ENCODE measurements around the gene ARMC10.
"Not testable (repeated sequence)": the region's sequence is repeated elsewhere in the genome, so short reads cannot be mapped to it uniquely, and the experiment has no call there.

The ARMC10 gene

DNA sequence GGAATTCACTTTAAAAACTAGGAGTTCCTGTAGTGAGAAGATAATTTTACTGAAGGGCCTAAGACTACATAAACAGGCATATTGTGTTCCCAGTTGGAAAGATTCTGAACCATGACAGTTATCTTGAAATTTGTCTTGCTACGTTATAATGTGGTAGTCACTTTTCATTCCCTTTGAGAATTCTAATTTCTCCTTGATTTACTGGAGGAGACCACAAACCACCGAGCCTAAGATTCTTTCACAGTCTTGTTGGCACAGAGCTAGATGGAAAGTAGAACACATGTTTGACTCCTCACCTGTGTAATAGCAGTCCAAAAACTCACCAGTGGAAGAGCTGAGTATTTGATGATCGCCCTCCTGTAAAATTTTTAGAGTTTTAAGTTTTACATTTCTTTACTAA, 4.9 kb downstream of the ARMC10 start:
- DNase-seq: no peak

DNA sequence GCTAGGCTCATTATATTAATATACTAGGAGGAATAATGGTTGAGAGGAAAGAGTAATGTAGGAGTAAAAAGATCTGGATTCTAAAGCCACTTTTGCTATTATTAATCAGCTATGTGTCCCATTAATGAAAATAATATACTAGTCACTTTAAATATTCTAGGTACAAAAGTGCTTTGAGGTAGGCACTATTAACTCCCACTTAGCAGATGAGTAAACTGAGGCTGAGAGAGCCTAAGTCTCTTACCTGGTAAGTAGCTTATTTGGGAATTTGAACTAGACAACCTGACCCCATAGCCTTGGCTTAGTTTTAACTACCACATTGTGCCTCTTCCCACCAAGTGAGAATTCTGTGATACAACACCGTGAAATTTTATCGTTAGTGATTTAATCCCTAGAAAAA, 6.0 kb downstream of the ARMC10 start:
- DNase-seq: no peak

DNA sequence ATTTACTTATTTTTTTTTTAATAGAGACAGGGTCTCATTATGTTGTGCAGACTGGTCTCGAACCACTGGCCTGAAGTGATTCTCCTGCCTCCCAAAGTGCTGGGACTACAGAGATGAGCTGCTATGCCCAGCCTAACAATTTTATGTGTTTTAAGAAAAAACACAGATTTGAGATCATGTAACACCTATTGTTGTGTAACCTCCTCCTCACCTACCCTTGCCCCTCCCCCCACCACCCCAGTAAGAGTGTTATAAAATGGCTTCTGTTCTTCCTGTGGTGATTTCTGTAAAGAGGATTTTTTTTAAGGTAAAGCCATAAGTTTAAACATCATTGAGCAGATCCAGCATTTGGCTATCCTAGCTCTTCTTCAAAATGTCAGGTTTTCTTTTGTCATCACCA, 7.6 kb downstream of the ARMC10 start:
- DNase-seq: no peak

DNA sequence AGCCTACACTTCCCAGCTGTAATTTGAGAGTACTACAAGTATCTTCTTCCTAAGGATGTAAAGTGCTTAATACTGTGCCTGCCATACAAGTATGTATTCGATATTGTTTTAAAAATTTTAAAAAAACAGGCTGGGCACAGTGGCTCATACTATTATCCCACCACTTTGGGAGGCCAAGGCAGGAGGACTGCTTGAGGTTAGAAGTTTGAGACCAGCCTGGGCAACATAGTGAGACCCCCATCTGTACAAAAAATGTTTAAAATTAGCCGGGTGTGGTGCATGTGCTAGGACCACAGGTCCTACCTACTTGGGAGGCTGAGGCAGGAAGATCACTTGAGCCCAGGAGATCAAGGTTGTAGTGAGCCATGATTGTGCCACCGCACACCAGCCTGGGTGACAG, 8.3 kb downstream of the ARMC10 start:
- DNase-seq: no peak

DNA sequence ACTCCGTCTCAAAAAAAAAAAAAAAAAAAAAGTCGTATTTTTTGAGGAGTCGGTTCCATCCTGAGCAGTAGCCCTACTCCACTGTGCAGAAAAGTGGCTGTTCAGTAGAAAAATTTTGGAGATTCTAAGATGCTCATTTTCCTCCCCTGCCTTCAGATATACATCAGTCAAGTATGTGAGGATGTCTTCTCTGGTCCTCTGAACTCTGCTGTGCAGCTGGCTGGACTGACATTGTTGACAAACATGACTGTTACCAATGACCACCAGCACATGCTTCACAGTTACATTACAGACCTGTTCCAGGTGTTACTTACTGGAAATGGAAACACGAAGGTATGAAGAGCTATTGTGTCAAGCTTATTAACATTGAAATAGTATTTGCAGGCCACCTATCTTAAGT, 17.4 kb downstream of the ARMC10 start:
- not testable (repeated sequence) for DNase-seq

DNA sequence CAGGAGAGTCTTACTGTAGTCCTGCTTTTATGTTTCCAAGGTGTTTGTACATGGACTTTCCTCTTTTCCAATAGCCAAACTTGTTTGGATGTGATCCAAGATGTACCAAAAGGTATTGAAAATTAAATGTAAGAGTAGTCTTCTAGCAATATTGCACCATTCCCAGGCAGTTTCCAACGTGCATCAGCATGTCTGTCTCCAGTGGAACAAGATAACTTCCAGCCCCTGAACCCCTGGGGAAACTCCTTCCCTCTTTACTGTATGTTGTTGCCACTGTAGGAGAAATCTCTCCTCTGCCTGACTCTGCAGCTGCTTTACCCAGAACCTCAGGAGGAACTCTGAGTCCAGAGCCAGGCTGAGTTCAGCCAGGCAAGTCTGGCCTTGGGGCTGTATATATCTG, 18.5 kb downstream of the ARMC10 start:
- no peak for DNase-seq

DNA sequence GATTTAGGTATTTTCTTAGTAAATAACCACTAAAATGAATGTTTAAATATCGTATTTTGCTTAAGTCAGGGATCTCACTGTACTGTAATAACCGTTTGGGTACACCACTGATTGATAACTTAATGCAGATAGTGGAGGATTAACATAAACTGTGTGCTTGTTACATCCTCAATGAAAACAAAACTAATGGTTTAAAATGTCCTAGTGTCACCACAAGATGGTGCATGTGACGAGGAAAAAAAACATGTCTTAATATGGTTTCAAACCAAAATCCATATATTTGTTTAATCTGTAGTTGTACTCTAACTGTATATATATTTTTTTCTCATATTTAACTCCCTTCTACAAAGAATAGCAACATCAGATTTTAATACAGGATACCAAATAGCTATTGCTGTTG, 19.2 kb downstream of the ARMC10 start:
- no peak for DNase-seq

DNA sequence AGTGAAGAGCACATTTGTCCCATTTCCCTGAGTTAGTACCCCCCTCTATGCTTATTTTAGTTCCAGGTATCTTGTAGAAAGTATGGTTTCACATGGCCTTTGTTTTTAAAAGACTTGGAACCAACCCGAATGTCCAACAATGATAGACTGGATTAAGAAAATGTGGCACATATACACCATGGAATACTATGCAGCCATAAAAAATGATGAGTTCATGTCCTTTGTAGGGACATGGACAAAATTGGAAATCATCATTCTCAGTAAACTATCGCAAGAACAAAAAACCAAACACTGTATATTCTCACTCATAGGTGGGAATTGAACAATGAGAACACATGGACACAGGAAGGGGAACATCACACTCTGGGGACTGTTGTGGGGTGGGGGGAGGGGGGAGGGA, 20.6 kb downstream of the ARMC10 start:
- not testable (repeated sequence) for DNase-seq

DNA sequence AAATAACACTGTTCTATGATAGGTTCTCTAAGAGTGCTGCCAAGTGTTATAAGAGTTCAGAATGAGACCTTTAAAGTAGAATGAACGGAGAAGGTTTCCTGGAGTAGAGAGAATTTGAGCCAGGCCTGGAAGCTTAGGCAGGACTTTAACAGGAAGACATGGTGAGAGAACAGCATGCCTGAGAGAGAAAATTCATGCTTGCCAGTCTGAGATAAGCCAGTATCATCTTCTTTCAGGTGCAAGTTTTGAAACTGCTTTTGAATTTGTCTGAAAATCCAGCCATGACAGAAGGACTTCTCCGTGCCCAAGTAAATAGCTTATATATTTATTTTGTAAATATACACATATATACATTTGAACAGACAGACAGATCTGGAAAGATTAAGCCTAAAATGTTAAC, 22.1 kb downstream of the ARMC10 start:
- DNase-seq: no peak

DNA sequence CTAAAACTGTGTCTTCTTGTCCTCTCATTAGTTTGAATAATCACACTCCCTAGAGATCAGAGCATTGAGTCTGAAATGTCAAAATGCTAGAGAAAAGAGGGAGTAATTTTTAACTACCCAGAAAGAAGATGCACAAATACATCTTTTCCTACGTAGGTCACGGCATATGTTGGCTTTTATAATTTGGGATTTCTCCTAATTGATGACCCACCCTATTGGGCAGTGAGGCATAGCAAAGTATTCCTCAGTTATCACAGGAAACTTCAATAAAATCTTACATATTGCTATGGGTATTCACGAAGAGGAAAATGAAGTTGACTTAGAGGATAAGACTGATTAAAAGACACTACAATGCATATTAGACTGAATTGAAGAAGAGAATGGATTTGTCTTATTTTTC, 25.4 kb downstream of the ARMC10 start:
- no peak for DNase-seq

DNA sequence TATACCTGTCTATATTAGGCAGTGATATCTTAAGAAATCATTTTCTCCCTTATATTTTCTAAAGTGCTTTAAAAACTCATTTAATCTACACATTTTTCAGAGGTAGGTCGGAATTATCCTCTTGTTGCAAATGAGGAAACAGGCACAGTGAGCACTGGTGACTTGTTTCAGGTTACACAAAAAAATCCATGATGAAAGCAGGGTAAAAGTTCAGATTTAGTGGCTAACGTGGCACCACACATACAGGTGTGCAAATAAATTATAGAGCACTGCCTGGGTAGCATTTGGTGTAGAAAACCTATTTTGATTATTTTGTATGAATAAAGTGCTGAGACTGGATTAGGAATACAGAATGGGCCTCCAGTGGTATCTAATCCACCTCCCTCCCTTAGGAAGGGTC, 26.6 kb downstream of the ARMC10 start:
- no peak for DNase-seq

DNA sequence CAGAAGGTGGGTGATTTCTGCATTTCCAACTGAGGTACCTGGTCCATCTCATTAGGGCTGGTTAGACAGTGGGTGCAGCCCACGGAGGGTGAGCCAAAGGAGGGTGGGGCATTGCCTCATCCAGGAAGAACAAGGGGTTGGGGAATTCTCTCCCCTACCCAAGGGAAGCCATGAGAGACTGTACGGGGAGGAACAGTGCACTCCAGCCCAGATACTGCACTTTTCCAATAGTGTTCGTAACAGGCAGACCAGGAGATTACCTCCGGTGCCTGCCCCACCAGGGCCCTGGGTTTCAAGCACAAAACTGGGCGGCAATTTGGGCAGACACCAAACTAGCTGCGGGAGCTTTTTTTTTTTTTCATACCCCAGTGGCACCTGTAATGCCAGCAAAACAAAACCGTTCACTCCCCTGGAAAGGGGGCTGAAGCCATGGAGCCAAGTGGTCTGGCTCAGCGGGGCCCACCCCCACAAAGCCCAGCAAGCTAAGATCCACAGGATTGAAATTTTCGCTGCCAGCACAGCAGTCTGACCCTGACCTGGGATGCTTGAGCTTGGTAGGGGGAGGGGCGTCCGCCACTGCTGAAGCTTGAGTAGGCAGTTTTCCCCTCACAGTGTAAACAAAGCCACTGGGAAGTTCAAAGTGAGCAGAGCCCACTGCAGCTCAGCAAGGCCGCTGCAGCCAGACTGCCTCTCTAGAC, 31.2 kb downstream of the ARMC10 start:
- DNase-seq: no peak

DNA sequence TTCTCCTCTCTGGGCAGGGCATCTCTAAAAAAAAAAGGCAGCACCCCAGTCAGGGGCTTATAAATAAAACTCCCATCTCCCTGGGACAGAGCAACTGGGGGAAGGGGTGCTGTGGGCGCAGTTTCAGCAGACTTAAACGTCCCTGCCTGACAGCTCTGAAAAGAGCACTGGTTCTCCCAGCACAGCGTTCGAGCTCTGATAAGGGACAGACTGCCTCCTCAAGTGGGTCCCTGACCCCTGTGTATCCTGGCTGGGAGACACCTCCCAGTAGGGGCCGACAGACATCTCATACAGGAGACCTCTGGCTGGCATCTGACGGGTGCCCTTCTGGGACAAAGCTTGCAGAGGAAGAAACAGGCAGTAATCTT, 31.7 kb downstream of the ARMC10 start:
- not testable (repeated sequence) for DNase-seq

DNA sequence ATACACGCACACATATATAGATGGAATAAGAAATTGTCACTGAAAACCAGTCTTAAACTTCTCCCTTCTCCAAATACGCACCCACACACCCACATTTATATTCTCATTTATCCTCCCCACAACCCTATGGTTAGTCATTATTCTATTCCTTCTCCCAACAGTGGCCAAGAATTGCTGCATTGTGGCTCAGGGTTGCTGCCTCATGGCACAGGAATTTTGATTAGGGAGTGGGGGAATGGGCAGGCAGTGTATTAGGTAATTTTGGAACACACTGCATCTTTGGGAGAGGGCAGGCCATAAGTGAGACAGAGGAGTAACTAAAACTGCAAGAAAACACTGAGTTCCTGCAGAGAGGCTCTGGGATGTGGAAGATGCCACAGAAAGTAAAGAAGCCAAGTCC, 38.2 kb downstream of the ARMC10 start:
- no peak for DNase-seq

DNA sequence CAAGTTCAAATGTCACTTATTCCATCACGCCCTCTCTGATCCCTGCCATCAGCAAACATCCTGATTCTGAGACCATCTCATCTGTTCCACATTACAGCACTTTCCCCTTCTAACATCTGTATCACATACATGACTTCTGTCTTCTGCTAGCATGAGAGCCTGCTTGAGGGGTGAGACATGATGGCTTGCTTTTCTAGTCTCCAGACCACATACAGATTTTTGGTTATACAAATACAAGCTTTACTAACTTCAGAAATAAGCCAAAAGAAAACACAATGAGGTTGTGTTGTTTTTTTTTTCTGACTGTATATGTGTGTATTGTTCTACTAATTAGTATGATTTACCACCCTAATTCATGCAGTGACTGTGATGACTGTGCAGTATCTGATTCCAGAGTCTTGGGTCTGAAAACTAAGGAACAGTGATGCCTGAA, 39.7 kb downstream of the ARMC10 start:
- DNase-seq: no peak

DNA sequence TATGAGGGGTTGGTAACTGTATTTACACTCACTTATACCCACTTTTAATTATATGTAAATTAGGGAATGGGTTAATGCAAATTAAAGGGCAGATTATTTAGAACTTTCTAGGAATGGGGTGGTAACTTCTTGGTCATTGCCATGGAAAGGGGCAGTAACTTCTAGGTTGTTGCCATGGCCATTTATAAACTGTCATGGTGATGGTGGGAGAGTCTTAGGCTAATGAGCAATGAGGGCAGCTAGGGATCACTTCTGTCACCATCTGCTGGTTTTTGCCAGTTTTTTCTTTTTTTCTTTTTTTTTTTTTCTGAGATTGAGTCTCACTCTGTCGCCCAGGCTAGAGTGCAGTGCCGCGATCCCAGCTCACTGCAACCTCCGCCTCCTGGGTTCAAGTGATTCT, 40.8 kb downstream of the ARMC10 start:
- DNase-seq: no peak

DNA sequence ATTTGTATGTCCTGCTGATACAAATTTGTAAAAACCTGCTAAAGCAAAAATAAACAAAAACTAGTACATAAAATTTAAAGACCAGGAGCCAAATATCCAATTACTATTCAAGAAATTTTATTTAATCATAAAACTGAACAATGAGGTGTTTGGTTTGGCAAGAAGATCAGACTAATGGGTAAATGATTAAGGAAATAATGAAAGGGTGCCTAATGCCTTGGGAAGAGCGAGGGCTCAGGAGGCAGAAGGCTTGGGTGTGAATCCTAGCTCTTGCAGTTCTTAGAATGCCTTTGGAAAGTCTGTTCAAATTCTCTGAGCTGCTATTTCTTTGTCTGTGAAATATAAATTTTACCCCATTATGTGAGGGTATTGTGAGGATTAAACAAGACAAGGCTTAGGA, 41.6 kb downstream of the ARMC10 start:
- no peak for DNase-seq

DNA sequence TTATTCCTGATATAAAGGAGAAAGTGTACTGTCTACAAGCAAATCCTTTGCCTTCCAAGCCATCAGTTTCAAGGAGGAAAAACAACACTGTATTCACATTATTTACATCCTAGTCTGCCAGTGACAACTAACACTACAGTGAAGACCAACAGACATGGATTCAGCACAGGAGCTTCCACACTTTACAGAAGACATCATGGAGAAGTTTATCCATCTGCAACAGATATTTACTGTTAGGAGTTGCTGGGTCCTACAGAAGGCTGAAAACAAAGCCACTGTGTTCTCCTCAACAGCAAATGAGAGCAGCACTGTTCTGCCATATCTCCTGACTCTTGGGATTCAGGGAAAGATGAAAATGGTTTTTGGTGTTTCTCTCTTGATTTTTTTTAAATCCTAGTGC, 42.1 kb downstream of the ARMC10 start:
- DNase-seq: no peak

DNA sequence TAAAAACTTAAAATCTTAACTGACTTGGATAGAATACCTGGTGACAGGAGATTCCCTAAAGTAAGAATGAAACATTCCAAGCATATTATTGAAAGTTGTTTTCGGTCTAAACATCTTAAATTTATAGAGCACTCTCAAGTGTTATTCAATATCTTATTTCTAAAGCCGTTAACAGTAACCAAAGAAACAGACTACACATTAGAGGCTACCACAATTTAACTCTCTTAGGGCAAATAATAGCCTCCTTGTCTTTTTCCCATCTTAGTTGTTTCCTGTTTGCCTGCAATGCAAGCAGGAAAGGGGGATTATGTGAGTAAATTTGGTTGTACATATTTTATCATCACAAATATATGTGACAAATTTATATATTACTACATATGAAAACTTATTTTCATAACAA, 42.5 kb downstream of the ARMC10 start:
- no peak for DNase-seq

DNA sequence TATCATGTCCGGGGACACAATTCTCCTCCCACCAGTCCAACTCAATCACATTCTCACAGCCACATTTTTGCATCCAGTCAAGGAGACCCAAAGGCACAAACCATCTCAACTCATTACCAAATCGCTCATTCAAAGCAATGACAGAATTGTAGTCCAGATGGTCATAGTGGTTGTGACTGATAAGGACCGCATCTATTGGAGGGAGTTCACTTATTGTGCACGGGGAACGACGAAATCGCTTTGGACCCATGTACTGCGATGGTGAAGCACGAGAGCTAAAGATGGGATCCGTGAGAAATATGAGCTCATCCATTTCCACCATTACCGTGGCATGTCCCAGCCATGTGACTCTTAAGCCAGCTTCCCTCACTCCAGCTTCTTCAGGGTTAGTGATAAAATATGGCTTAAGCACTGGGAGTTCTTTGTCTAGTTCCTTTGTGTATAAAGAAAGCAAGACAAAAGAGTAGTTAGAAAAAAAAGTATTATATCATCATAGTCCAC, 44.9 kb downstream of the ARMC10 start:
- DNase-seq: no peak

DNA sequence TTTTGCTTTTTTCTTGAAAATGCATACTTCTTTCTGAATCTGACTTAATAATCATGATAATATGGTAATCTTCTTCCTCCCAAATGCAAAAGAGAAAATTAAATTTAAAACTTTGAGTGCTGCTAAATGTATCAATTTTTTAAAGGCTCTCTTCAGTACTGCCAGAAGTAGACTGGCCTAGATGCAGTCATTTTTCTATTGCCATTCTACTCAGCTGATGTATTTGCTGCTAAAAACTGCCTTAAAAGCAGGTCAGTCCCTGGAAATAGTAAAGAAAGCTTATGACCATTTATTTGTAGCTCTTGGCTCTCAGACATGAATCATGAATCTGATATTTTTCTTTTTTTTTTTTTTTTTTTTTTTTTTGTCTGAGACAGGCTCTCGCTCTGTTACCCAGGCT, 45.4 kb downstream of the ARMC10 start:
- no peak for DNase-seq

DNA sequence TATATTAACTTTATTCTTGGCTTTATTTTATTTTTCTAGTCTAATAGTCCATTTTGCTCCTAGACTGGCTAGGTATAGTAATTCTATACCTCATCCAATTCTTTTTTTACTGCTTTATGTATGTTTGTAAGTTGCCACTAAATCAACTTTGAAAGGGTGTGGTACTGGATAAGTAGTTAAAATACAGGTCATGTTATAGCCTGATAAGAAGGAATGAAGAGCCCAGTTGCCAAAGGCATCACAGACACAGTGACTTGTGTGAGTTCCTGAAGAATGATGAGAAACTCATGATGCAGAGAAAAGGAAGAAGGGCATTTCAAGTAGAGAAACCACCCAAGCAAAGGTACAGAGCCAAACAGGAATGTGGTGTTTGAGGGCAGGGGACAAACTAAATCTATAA, 46.7 kb downstream of the ARMC10 start:
- no peak for DNase-seq

DNA sequence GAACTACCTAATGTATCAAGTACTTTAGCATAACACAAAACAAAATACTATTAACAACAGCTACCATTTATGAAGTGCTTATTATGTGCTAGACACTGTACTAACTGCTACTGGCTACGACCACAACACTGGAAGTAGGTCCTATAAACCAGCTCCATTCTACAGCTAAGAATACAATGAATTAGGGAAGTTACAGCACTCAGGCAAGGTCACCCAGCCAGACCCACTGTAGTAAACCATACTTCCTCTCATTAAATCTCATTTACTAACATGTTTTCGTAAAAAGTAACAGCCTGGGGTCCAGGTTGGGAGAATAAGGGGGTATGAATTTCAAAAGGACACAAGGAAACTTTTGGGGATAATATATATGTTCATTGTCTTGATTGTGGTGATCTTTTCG, 48.6 kb downstream of the ARMC10 start:
- no peak for DNase-seq

DNA sequence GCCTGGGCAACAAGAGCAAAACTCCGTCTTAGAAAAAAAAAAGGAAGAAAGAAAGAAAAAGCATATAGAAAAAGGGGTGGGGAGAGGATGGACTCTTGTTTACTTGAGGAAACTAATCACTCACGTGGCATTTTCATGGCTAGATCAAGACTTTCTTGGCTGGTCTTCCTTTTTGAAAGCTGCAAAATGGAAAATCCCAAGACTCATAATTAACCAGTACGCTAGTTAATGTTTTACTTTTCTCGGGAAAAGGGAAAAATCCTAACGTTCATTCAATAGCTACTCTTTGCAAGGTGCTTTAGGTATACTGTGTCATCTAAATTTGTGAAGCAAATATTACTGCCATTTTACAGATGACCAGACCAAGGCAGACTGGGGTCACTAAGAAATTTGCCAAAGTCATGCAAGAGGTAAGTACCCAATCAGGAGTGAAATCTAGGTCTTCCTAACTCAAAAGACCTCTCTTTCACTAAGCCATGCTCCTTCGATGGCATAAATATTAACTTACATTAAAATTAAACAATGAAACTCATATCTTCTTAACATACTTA, 49.6 kb downstream of the ARMC10 start:
- no peak for DNase-seq

DNA sequence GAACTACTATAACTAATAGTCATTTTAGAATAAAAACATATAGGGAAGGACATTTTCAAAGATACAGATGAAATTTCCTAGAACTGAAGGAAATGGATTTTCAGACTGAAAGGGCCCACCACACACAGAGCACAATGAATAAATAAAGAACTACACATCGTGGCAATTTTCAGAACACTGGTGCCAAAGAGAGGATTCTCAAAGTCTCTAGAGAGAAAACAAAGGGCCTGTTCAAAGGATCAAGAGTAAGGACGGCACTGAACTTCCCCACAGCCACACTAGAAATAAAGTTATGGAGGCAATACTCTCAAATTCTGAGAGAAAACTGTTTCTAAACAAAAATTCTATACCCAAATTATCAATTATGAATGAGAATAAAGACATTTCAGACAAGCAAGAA, 52.1 kb downstream of the ARMC10 start:
- DNase-seq: no peak

Measured in stimulated activated CD4-positive, alpha-beta T cell treated with anti-CD3 and anti-CD28 coated beads, Interleukin-12 subunit alpha, Interleukin-12 subunit beta, amount 100 ng/mL, for 4 hours (primary cell).